A673 (cell line): ENCODE results near the gene SMPD2. TPM values are rescaled to one million over a fixed set of nuclear protein-coding genes. Genes with fewer than 3 reads are reported as not detected.

Experiments
- BruUV-seq: library from RNA; stranded (reverse); fragments of 400-500 nt; replicated peaks from 2 replicates; lab custom pipeline; 2021; lab: Mats Ljungman, UMichigan
- CTCF ChIA-PET: fragments of 300-600 bp; sonication (Branson Sonifier 250); formaldehyde crosslinking; loops from one replicate; lab custom pipeline; 2022; ENCODE audit warnings: antibody characterized with exemption; lab: Charles Lee
- POLR2A ChIA-PET: fragments of 300-600 bp; sonication (Branson Sonifier 250); formaldehyde crosslinking; loops from one replicate; lab custom pipeline; 2022; ENCODE audit warnings: antibody characterized with exemption; ENCODE audit not compliant: low non-redundant PET; lab: Charles Lee
- DNase-seq: peaks from one replicate; pipeline ENCODE4 v3.0.0-alpha.2; 2015; ENCODE audit warnings: low spot score
- H3K27ac ChIP-seq: fragments of 200-600 bp; sonication (generic); 2 replicates; pipeline ENCODE4 v1.5.1; 2016; ENCODE audit warnings: mixed run types, low read depth, mild to moderate bottlenecking, mixed read lengths, antibody characterized with exemption, low read length; ENCODE audit not compliant: poor library complexity, severe bottlenecking
- H3K27me3 ChIP-seq: fragments of 200-600 bp; sonication (generic); replicated peaks from 2 replicates; pipeline ENCODE4 v1.6.1; 2017; ENCODE audit warnings: mixed run types, low read depth, mild to moderate bottlenecking, mixed read lengths, antibody characterized with exemption, low read length; ENCODE audit not compliant: insufficient read depth, poor library complexity
- H3K36me3 ChIP-seq: fragments of 200-600 bp; sonication (generic); 2 replicates; pipeline ENCODE4 v1.6.1; 2016; ENCODE audit warnings: mixed run types, mild to moderate bottlenecking, mixed read lengths, antibody characterized with exemption, low read length; ENCODE audit not compliant: insufficient read depth, poor library complexity, severe bottlenecking
- H3K4me1 ChIP-seq: fragments of 200-600 bp; sonication (generic); 2 replicates; pipeline ENCODE4 v1.6.1; 2017; ENCODE audit warnings: mixed run types, mild to moderate bottlenecking, mixed read lengths, antibody characterized with exemption, low read length; ENCODE audit not compliant: insufficient read depth, poor library complexity, severe bottlenecking
- H3K4me3 ChIP-seq: fragments of 200-600 bp; sonication (generic); 2 replicates; pipeline ENCODE4 v1.5.1; 2016; ENCODE audit warnings: low read depth, mixed run types, mild to moderate bottlenecking, mixed read lengths, low read length; ENCODE audit not compliant: poor library complexity, severe bottlenecking
- H3K9me3 ChIP-seq: fragments of 200-600 bp; sonication (generic); 2 replicates; pipeline ENCODE4 v1.6.1; 2016; ENCODE audit warnings: mixed run types, low read depth, mild to moderate bottlenecking, mixed read lengths, antibody characterized with exemption, low read length; ENCODE audit not compliant: poor library complexity, severe bottlenecking
- CTCF ChIP-seq: fragments of 300-800, 200-600 bp; sonication (generic); conservative IDR thresholded peaks from 2 replicates; pipeline ENCODE4 v1.5.1; 2017; ENCODE audit warnings: low read depth, mild to moderate bottlenecking, antibody characterized with exemption, low read length, moderate library complexity, mixed read lengths
- EZH2 ChIP-seq: fragments of 200-600 bp; sonication (generic); IDR thresholded peaks from 2 replicates; pipeline ENCODE4 v1.6.1; 2017; ENCODE audit warnings: borderline replicate concordance, low read depth, mild to moderate bottlenecking, mixed read lengths, antibody characterized with exemption, low read length; ENCODE audit not compliant: poor library complexity, severe bottlenecking
- intact Hi-C: fragments of 100-400 bp; cut with micrococcal nuclease; formaldehyde crosslinking; loops from one replicate; pipeline ENCODE4 v1.10.0; 2022; ENCODE audit not compliant: unreplicated experiment
- total RNA-seq: library from RNA; stranded (reverse); gene quantifications from 2 replicates; pipeline ENCODE4 v1.2.3, GENCODE V29; 2021

SMPD2 gene
- total RNA-seq, 1 experiment from 2014 or later = 8.6 TPM

GRCh38 chr6:109482905-109483734 lies 42.6 kb downstream of the SMPD2 start, which contains the start of gene ZBTB24:
TSS of gene ZBTB24 (minus strand) at chr6:109483219. CDS start at chr6:109482026, 1,193 bp downstream.
- TF ChIP-seq EZH2 (no peak), CTCF (no peak)
- intact Hi-C loops = no loop called here
- no TSS peak for BruUV-seq

GRCh38 chr6:109483735-109484057 lies 43.2 kb downstream of the SMPD2 start:
- Histone ChIP-seq H3K36me3 (peaks cover 27% of the 10 kb centered on the region), H3K4me3 (peak overlapping the region; percentile 46), H3K27me3 (no peaks in the 10 kb centered on the region), H3K4me1 (peaks cover 14% of the 10 kb centered on the region), H3K27ac (no peak overlapping the region), H3K9me3 (no peaks in the 10 kb centered on the region)
- CTCF ChIA-PET = no interaction called here
- BruUV-seq = no TSS peak
- intact Hi-C loops = no loop called here
- TF ChIP-seq EZH2 (no peak), CTCF (no peak)
- POLR2A ChIA-PET = no interaction called here
- no peak for DNase-seq

More at GRCh38 chr6:109482905-109483734, 42.6 kb downstream of the SMPD2 start, which contains the start of gene ZBTB24:
- ChIA-PET CTCF (no interaction called here), POLR2A (no interaction called here)
- H3K9me3 ChIP-seq = no peaks in the 10 kb centered on the region
- DNase-seq = peak; percentile 95
- peak within 1 kb of the TSS; percentile 74 for H3K4me3 ChIP-seq
- peaks cover 28% of the 10 kb centered on the region for H3K36me3 ChIP-seq
- H3K27ac ChIP-seq = peak within 1 kb of the TSS; percentile 79
- H3K4me1 ChIP-seq = peaks cover 19% of the 10 kb centered on the region
- H3K27me3 ChIP-seq = no peaks in the 10 kb centered on the region

- no peak for DNase-seq
- Histone ChIP-seq H3K36me3 (peaks cover 22% of the 10 kb centered on the region), H3K27ac (no peak overlapping the region), H3K9me3 (no peaks in the 10 kb centered on the region), H3K4me1 (peaks cover 14% of the 10 kb centered on the region), H3K27me3 (no peaks in the 10 kb centered on the region), H3K4me3 (peak overlapping the region; percentile 46)
- no peak for TF ChIP-seq EZH2
- TF ChIP-seq CTCF = no peak
- intact Hi-C loops = no loop called here
- POLR2A ChIA-PET = no interaction called here
- no TSS peak for BruUV-seq
- CTCF ChIA-PET = no interaction called here
These were observed 43.6 kb downstream of the SMPD2 start for GRCh38 chr6:109484122-109484521.
